Measurements from ENCODE around the gene ZNFX1.
A peak's percentile ranks its signal among the peaks of the same experiment; 100 is the strongest.
"Not testable (repeated sequence)": the region's sequence is repeated elsewhere in the genome, so short reads cannot be mapped to it uniquely, and the experiment has no call there.

ZNFX1 gene

DNA sequence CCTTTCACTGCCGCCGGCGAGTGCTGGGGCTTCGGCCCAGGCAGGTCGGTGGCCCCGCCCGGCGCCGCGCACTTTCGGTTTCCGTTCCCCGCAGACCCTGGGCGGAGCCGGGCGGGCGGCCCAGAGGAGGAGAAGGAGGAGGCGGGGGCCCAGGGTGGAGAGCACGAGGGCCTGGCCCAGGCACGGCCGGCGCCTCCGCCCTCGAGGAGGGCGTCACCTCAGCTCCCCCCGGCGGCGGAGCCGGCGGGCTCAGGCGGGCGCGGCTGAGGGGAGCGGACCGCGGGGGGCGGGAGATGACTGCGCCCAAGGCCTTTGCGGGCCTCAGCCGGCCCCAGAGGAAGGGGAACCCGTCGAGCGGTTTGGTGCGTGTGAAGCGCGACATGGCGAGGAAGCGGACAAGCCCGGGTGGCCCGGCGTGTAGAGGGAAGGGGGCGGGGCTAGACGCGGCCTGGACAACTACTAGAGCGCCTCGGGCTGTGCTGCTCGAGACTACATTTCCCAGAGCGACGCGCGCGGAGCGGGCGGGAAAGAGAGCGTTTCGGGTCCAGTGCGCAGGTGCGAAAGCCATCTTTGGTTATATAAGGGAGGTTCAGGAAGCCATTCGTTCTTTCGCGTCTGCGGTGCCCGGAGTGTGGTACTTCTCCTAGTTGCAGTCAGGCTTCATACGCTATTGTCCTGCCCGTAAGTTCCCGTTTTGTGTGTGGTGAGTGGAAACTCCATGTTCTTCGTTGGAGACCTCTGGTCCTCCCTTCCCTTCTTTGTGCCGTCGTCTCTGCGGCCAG lies at the start of gene ZNFX1:
Gene ZNFX1, minus strand, starts transcription at position 22 of the 782 bp plus-strand sequence. CDS start 2,218 bp downstream, outside the sequence.
- DNase-seq, result peak; percentile 99

DNA sequence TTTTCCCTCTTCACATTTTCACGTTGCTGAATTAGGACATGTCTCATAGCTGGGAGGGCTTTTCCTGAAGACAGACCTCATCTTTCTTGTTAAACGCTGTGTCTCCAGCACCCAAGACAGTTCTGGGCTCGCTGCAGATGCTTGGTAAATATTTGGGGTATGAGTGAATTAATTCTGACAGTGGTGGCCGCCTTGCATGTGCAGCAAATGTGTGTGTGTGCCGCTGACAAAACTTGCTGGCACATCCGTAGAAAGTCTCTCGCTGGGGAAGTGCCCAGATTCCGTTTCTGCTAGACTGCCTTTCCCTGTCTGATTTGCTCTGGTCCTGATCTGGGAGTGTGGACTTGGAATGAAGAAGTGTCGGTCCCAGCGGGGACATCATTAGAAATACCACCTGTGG lies 48.2 kb upstream of the ZNFX1 start:
- no peak for DNase-seq

DNA sequence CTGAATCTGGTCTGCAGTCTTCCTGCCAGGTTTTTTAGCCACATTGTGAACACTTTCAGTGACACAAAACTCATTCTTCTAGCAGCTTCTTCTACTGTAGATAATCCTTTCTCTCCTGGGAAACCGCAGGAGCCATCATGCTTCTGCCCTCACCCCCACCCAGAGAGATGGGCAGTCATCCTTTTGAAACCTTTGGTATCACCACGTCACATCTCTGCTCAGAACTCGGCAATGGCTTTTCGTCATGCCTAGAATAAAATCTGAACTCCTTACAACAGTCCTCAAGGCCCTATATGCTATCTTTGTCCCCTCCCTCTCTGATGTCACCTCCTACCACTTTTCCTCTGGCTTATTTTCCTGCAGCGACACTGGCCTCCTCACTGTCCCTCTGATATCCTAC lies 46.4 kb upstream of the ZNFX1 start:
- DNase-seq, result no peak

DNA sequence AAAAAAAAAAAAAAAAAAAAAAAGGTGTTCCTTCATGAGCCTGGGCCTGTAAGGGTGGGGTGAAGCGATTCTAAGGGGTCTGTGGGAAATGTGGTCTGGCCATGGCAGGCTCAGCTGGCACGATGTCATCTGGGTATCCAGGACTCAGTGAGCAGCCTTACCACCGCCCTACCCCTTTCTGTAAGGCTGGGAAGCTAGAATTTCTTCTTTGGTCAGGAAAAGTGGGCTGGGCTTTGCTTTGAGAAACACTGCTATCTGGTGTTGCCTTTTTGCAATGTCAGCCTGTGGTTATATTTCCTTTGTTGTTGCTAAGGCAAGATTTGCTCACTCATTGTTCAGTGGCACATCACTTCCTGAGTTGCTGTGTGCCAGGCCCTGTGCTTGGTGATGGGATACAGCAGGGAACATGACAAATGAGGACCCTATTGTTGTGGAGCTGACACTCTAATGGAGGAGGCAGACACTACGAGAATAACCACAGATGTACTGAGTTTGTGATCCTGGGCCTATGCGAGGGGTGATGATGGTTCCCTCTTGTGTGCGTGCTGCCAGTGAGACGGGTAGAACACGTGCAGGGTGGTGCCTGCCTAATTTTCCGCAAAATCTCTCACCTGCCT lies 45.9 kb upstream of the ZNFX1 start:
- DNase-seq, result peak; percentile 34

DNA sequence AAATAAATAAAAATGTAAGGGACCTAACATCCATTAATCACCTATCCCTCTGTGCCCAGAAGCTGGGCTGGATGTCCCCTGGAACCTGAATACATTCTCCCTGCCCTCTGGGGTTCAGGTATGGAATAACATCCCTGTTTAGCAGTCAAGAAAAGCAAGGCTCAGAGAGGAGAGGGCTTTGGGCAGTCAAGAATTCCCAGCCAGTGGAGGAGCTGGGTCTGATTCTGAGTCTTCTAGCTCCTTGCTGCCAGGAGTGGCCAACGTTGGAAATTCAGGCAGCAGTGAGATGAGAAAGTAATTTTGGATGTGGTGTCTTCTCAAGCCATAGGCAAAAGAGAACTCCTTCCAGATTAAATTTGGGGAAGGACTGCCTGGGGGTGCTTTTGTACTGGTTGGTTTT lies 42.6 kb upstream of the ZNFX1 start:
- no peak for DNase-seq

DNA sequence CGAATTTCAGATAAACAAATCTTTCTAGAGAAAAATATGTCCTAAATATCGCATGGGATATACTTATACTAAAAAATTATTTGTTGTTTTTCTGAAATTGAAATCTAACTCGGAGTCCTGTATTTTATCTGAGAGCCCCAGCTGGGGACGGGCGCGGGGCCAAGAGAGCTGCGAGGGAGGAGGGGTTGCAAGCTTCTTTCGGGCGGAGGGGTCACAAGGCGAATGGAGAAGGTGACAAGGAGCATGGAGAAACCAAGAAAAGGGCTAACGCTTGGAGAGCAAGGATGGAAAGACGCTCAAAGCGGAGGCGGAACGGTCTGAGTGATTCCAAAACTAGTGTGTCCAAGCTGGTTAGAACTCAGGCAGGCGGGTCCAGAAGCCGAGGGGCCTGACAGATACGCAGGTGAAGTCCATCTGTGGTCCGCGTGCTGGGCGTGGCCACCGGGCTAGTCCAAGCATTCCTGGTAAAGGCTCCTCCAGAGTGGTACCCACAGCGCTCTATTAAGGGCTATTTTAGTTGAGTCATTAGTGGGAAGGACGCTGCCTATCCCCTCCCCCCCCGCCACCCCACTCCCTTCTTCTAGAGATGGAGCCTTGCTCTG lies 41.5 kb upstream of the ZNFX1 start:
- DNase-seq, result no peak

DNA sequence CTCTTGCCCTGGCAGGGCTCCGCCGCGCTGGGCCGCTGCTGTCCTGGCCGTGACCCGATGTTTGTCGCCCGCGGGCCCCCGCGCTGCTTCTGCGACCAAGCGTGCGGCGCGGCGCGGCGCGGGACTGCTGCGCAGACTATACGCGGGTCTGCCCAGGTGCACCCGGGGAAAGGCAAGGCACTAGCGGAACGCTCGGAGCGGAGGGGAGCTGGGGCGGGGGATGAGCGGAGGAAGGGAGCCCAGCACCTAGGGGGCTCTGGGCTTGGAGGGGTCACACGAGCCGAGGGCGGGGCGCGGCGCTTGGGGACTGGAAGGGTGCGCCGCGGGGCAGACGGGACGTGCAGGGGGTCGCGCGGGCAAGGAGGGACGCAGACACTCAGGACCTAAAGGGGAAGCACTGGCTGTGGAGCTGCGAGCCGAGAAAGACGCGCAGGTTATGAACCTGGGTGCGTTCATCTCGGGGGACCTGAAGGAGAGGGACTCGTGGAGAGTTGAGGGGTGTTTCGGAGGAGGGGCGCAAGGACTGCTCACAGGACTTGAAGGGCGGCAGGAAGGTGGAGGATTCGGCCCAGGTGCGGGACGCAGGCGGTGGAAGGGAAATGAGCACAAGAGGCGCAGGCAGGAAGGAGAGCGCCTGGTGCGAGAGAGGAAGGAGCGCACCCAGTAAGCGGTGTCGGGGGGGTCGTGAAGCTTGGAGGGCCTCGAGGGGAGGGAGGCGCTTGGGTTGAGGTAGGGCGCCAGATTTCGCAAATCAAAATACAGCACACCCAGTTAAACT lies 40.8 kb upstream of the ZNFX1 start:
- DNase-seq, result peak; percentile 44

DNA sequence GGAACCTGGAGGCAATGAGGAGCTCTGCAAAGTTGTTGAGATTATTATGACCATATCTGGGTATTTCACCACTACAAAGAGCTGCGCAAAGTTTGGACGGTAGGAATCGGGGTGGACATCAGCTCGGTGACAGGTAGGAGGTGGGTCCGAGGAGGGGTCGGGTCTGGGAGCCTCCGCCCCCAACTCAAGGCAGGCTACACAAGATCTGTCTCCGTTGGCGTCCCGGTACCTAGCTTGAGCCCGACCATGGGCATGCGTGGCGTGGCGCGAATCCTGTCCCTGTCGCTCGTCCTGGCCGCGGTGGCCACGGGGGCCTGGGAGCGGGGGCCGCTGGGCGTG lies 40.2 kb upstream of the ZNFX1 start:
- no peak for DNase-seq

DNA sequence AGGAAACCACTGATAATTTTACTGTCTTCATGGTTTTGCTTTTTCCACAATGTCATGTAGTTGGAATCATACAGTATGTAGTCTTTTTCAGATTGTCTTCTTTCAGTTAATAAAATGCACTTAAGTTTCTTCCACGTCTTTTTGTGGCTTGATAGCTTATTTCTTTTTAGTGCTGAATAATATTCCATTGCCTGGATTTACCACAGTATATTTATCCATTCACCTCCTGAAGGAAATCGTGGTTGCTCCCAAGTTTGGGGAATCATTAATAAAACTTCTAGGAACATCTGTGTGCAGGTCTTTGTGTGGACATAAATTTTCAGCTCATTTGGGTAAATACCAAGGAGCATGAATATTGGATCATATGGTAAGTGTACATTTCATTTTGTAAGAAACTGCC lies 38.8 kb upstream of the ZNFX1 start:
- DNase-seq, result no peak

DNA sequence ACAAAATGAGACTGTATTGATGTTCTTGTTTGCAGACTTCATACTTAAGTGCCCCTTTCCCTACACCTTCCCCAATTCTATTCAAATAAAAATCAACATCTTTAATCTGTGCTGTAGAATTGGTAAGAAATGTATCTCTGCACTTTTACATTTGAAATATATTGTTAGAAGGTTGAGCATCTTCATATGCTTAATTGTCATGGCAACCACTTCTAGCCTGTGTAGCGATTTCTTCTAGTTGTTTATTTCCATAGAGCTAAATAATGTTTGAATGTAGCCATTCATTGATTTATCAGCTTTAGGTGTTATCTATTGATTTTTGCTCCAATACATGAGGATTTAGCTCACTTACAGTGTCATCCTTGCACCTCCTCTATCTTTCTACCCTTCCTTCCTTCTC lies 37.7 kb upstream of the ZNFX1 start:
- DNase-seq, result no peak

DNA sequence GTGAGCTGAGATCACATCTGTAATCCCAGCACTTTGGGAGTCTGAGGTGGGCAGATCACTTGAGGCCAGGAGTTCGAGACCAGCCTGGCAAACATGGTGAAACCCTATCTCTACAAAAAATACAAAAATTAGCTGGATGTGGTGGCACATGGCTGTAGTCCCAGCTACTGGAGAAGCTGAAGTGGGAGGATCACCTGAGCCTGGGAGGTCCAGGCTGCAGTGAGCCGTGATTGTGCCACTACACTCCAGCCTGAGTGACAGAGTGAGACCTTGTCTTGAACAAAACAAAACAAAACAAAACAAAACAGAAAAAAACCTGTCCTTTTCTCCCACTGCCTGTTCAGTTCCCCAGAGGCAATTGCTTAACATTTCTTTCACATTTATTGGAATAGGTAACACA lies 36.2 kb upstream of the ZNFX1 start:
- not testable (repeated sequence) for DNase-seq

DNA sequence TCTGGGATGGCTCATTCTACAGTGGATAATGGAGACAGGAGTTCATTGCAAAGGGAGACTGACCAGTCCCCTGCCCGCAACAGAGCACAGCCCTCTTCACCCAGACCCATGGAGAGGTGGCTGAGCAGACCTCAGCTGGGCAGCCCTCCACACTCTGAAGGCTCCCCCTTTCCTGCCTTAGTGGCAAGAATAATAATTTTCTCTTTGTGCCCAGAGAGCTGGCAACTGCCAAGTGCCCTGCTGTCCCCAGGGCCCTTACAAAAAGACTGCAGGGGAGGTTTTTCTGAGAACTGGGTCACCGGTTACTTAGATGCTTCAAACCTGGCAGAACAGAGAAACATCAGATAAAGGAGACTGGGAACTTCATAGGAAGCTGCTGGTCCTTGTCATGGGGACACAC lies 35.4 kb upstream of the ZNFX1 start:
- DNase-seq, result no peak

DNA sequence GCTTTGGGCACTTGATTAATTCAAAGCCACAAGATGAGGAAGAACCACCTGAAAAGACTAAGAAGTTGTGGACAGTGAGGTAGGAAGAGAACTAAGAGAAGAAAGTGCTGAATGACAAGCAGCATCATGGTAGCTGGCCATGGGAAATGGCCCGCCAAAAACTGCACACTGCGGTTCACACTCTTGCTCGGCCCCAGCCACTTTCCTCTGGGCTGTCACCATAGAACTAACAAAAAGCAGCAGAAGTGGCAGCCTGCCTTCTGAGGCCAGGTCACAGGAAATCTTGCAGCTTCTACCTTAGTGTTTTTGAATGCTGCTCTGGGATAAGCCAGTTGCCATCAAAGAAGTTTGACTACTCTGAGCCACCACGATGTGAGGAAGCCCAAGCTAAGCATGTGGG lies 34.8 kb upstream of the ZNFX1 start:
- DNase-seq, result no peak

DNA sequence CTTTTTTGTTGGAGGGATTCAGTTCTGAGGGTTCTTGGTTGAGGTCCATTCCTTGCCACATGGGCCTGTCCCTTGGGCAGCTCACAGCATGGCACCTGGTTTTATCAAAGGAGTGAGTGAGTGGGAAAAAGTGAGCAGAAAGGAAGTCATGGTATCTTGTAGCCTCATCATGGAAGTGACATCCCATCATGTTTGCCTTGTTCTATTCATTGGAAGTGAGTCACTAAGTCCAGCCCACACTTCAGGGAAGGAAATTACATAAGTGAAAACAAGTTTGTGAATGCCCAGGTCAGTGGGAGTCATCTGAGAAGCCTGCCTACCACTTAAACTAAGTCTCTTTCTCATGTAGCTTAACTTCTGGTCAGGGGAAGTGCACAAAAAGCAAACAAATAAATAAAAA lies 32.8 kb upstream of the ZNFX1 start:
- DNase-seq, result no peak

DNA sequence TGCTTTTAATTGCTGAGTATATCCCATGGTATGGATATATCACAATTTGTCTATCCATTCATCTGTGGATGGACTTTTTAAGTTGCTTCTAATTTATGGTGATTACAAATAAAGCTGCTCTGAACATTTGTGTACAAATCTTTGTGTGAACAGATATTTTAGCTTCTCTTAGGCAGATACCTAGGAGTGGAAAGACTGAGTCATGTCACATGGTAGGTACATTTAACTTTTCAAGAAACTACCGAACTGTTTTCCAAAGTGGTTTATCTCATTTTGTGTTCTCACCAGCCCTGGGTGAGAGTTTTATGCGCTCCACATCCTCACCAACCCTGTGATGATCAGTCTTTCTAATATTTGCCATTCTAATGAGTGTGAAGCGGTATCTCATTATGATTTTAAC lies 31.0 kb upstream of the ZNFX1 start:
- no peak for DNase-seq

DNA sequence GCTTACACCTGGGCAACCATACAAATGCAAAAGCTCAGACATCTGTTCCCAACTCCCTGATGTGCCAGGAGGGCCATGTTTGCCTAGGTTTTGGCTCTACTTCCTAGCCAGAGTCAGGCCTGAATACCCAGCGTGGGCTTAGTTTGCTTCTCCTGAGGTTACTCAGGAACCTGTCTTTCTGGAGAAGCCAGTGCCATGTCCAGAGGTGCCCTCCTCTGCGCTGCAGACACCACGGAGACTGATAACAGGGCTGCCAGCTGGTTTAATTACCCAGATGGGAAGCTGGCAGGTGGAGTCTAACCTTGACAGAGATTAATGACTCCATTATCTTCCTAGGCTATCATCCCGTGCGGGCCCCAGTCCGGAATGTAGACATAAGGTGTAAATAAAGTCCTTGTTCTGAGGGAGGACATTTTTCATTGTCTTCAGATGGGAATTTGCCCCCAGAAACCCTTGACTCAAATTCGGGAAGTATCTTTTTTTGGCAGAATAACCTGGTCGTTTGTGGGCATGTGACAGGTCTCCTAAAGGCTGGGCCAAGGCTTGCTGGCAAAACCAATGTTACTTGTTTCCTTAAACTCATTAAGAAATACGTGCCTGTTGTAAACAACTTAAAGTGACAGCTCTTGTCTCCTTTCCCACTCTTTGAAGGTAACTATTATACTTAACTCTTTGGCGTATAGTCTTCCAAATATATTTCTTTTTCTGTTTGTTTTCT lies 29.2 kb upstream of the ZNFX1 start:
- no peak for DNase-seq

DNA sequence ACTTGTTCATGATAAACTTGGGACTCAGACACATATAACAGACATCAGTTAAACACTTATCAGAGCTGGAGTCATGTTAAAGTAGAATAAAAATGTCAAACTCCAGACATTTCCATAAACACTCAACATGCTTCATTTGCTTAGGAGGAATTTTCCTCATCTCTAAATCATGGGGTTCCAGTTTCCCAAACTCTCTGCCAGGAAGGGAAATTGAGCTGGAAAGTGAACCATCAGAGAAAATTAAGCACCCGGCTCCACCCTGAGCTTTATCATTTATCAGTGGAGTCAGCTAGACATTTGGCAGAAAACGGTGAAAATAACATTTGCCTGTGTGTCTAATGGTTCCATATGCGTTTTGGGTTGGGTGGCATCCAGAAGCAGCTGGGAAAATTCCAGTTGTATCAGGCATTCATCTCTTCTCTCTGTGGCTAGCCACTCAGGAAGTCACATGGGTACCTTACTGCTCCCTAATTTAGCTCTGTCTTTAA lies 25.3 kb upstream of the ZNFX1 start:
- DNase-seq, result no peak

DNA sequence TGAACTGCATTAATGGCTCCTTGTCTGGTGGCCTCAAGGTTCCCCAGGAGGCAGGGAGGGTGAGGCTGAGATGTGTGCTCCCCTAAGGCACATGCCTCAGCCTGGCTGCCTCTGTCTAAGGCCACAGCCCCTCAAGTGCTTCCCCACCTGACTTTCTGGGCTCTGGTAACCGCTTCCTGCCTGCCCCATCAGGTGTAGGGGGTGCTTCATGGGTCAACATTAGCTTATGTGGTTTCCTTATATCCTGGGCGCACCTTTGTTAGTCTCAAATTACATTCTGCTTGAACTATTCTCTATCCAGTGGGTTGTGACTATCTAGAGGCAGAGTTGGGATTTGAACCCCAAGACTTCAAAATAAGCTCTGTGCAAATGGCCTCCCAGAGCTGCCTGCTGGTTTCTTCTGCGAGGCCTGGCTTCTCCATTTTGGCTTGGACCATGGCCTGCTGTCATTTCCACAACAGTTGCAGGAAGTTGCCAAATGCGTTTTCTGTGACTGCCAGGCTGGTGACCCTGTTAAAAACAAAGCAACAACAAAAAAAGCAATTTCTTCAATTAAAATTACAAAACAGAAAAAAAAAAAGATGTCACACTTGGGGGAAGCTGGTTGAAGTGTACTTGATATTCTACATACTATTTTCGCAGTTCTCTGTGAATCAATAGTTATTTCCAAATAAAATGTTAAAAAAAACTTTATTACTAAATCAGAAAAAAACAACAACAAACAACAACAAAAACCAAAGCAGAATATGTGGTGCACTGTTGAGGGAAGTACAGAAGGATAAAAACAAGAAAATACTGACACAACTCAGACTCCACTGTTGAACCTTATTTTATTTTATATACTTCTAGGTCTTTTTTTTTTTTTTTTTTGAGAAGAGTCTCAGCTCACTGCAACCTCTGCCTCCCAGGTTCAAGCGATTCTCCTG lies 20.0 kb upstream of the ZNFX1 start:
- DNase-seq, result no peak

DNA sequence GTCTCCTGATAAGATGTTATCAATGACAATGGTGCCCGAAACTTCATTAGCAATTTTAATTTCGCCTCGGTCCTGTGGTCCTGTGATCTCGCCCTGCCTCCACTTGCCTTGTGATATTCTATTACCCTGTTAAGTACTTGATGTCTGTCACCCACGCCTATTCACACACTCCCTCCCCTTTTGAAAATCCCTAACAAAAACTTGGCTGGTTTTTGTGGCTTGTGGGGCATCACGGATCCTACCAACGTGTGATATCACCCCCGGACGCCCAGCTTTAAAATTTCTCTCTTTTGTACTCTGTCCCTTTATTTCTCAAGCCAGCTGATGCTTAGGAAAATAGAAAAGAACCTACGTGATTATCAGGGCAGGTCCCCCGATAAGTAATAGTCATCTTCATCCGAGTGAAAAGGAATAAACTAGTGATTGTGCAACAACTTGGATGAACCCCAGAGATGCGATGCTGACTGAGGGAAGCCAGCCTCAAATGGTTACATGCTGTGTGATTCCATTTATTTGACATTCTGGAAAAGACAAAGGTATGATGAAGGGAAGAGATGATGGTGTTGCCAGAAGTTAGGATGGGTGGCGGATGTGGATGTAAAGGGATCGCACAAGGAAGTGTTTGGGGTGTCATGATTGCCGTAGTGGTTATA lies 16.3 kb upstream of the ZNFX1 start:
- DNase-seq, result not testable (repeated sequence)

DNA sequence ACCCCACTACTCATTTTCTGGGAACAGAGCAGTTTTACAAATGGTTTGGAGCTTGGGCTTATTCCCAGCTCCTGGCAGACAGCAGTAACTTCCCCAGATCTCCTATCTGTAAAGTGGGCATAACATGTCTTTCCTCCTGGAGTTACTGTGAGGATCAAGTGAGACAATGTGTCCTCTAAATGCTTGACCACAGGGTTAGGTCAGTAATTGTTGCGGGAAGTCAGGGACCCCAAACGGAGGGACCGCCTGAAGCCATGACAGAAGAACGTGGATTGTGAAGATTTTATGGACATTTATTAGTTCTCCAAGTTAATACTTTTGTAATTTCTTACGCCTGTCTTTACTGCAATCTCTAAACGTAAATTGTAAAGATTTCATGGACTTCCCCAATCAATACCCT lies 15.3 kb upstream of the ZNFX1 start:
- DNase-seq, result no peak

DNA sequence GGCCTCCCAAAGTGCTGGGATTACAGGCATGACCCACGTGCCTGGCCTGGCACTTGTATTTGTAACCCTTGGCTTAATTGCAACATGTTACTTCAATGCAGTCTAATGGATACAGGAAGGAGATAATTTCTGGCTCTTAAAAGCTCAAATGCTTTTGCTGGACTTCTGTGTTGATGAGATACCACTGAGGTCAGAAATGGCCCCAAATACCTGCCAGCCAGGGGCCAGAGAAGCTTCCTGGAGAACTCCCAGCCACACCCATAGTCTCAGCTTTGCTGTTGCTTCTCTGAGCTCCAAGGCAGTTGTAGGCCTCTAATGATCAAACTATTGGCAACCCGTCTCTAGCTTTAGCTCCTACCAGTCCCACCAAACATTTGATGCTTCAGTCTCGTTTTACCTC lies 14.2 kb upstream of the ZNFX1 start:
- DNase-seq, result no peak

Measured in stimulated activated CD8-positive, alpha-beta memory T cell treated with anti-CD3 and anti-CD28 coated beads, Interleukin-4, amount 100 ng/mL, for 48 hours (primary cell).